ENCODE measurements around the gene KCNJ3. TPM values are rescaled to one million over a fixed set of nuclear protein-coding genes. Genes with fewer than 3 reads are reported as not detected.

Gene KCNJ3
- total and polyA plus RNA-seq, 8 donors: 0.10 to 0.65 (median 0.25) TPM; not detected in 1

DNA sequence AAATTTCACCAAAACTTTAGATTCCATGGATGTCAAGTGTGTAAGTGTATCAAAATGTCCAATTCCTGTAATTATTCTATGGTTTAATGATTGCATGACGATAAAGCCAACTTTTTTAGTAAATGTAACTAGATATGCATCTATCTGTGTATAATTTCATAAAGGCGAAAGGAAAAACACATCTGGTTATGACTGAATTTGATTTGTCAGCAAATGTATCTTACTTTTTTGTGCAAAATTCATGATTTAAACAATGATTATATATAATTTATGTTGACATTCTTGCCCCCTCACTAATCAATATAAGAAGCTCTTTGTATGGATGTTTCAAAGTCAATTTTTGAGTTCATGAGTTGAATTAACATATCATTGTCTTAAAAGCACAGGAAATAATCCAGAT lies 138.5 kb downstream of the KCNJ3 start:
- Histone ChIP-seq H3K4me1 (no peaks in the 10 kb centered on the region), H3K36me3 (no peaks in the 10 kb centered on the region), H3K9me3 (peaks cover 0 to 6% of the 10 kb centered on the region in 2 donors), H3K4me3 (no peak overlapping the region), H3K27ac (no peak overlapping the region), H3K27me3 (no peaks in the 10 kb centered on the region)
- intact Hi-C loops (cut with DNase I): no loop called here
- DNase-seq (no peak), ATAC-seq (no peak)
- TF ChIP-seq, protein P1, sequence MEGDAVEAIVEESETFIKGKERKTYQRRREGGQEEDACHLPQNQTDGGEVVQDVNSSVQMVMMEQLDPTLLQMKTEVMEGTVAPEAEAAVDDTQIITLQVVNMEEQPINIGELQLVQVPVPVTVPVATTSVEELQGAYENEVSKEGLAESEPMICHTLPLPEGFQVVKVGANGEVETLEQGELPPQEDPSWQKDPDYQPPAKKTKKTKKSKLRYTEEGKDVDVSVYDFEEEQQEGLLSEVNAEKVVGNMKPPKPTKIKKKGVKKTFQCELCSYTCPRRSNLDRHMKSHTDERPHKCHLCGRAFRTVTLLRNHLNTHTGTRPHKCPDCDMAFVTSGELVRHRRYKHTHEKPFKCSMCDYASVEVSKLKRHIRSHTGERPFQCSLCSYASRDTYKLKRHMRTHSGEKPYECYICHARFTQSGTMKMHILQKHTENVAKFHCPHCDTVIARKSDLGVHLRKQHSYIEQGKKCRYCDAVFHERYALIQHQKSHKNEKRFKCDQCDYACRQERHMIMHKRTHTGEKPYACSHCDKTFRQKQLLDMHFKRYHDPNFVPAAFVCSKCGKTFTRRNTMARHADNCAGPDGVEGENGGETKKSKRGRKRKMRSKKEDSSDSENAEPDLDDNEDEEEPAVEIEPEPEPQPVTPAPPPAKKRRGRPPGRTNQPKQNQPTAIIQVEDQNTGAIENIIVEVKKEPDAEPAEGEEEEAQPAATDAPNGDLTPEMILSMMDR (IDR thresholded peaks at IDR 0.05): no peak

DNA sequence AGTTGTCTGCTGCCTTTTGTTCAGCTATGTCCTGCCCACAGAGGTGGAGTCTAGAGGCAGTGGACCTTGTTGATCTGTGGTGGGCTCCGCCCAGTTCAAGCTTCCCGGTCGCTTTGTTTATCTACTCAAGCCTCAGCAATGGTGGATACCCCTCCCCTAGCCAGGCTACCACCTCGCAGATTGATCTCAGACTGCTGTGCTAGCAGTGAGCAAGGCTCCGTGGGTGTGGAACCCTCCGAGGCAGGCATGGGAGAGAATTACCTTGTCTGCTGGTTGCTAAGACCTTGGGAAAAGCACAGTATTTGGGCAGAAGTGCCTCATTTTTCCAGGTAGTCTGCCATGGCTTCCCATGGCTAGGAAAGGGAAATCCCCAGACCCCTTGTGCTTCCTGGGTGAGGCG lies 146.0 kb downstream of the KCNJ3 start:
- Histone ChIP-seq H3K4me3 (no peak overlapping the region), H3K4me1 (no peaks in the 10 kb centered on the region), H3K36me3 (no peaks in the 10 kb centered on the region), H3K27me3 (no peaks in the 10 kb centered on the region), H3K27ac (no peak overlapping the region), H3K9me3 (peaks cover 0 to 6% of the 10 kb centered on the region in 2 donors)
- intact Hi-C loops (cut with DNase I): no loop called here
- ATAC-seq: no peak
- peak in 1 of 4 donors; percentile 21 for DNase-seq
- TF ChIP-seq, protein P1 (IDR thresholded peaks at IDR 0.05): no peak

GRCh38 chr2:154846842-154847241 lies 148.3 kb downstream of the KCNJ3 start:
- no peaks in the 10 kb centered on the region for H3K4me1 ChIP-seq
- H3K4me3 ChIP-seq: no peak overlapping the region
- no peak overlapping the region for H3K27ac ChIP-seq
- H3K9me3 ChIP-seq: no peaks in the 10 kb centered on the region
- intact Hi-C loops (cut with DNase I): no loop called here
- TF ChIP-seq, protein P1 (IDR thresholded peaks at IDR 0.05): no peak
- no peaks in the 10 kb centered on the region for H3K36me3 ChIP-seq
- no peak for DNase-seq
- ATAC-seq: no peak
- no peaks in the 10 kb centered on the region for H3K27me3 ChIP-seq

DNA sequence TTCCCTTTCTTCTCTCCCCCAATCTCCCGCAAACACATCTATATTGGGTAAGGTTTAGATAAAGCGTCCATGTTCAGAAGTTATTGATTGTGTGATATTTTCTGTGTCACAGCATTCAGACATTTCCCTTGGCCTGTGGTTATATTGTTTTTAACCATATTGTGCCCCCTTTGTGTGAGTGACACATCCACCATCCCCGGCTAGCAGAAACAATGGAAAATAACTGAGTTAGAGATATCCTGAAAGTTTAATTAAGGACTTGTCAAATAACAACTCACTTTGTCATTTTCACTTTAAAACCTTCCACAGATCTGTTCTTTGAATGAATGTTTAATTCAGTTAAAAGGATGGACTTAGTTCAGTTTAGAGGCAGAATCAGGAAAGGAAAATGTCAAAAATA lies 151.0 kb downstream of the KCNJ3 start:
- Histone ChIP-seq H3K4me1 (no peaks in the 10 kb centered on the region), H3K27me3 (no peaks in the 10 kb centered on the region), H3K4me3 (no peak overlapping the region), H3K27ac (no peak overlapping the region), H3K36me3 (no peaks in the 10 kb centered on the region), H3K9me3 (no peaks in the 10 kb centered on the region)
- TF ChIP-seq, protein P1 (IDR thresholded peaks at IDR 0.05): no peak
- ATAC-seq: no peak
- intact Hi-C loops (cut with DNase I): no loop called here
- no peak for DNase-seq

DNA sequence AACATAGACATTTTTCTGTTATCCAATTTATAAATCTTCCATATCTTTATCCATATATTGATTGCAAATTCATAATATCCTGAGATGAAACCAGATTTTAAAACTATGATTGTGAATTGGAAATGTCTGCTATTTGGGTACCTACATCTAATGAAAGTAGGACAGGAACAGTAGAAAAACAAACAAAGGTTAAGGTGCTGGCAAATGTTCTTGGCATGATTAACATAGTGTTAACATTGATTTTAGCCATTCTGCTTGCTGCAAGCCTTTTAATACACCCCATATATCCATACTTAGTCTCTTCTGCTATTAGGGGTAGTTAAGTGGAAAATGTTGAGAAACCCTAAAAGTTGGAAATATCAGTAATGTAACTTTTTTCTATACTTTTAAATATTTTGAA lies 152.0 kb downstream of the KCNJ3 start:
- DNase-seq (no peak), ATAC-seq (no peak)
- Histone ChIP-seq H3K27ac (no peak overlapping the region), H3K9me3 (no peaks in the 10 kb centered on the region), H3K27me3 (no peaks in the 10 kb centered on the region), H3K4me3 (no peak overlapping the region), H3K4me1 (no peaks in the 10 kb centered on the region), H3K36me3 (no peaks in the 10 kb centered on the region)
- intact Hi-C loops (cut with DNase I): no loop called here
- TF ChIP-seq, protein P1 (IDR thresholded peaks at IDR 0.05): no peak
